ENCODE measurements around the gene LMNTD2. TPM values are rescaled to one million over a fixed set of nuclear protein-coding genes. Genes with fewer than 3 reads are reported as not detected.

Gene LMNTD2
- total and polyA plus RNA-seq, 2 of the 13 experiments (the other 11 are each of a cell fraction or from before 2014, with no cell fraction given): 1.1 to 3.1 TPM

- TF ChIP-seq PRDM15 (CRISPR knock-in tag; IDR thresholded peaks at IDR 0.05) (peak; percentile 22; the same call in 1 of the 2 replicates), AFF4 (CRISPR knock-in tag; IDR thresholded peaks at IDR 0.05) (no peak), POLR2AphosphoS2 (IDR thresholded peaks at IDR 0.05; ENCODE audit: low read depth, low read length) (no peak), NRL (CRISPR knock-in tag; IDR thresholded peaks at IDR 0.05; ENCODE audit: borderline replicate concordance) (peak; percentile 54; the same call in 1 of the 2 replicates), FOXK1 (CRISPR knock-in tag; IDR thresholded peaks at IDR 0.05; ENCODE audit: borderline replicate concordance, low read depth) (peak; percentile 30; the same call in 1 of the 2 replicates), MYC (CRISPR knock-in tag; IDR thresholded peaks at IDR 0.05; ENCODE audit: borderline replicate concordance) (peak; percentile 82), ZNF747 (CRISPR knock-in tag; IDR thresholded peaks at IDR 0.05; ENCODE audit: borderline replicate concordance) (0 out of 2 replicates have a peak, but pooled peaks have one; percentile 54), CENPT (CRISPR knock-in tag; IDR thresholded peaks at IDR 0.05; ENCODE audit: low read depth) (0 out of 2 replicates have a peak, but pooled peaks have one; percentile 58), ETV5 (CRISPR knock-in tag; IDR thresholded peaks at IDR 0.05; ENCODE audit: borderline replicate concordance) (peak; percentile 85), ZC3H13 (CRISPR knock-in tag; IDR thresholded peaks at IDR 0.05) (0 out of 2 replicates have a peak, but pooled peaks have one; percentile 29), ARID4A (CRISPR knock-in tag; IDR thresholded peaks at IDR 0.05; ENCODE audit: borderline replicate concordance) (peak; percentile 67; the same call in 1 of the 2 replicates), TSC22D2 (CRISPR knock-in tag; IDR thresholded peaks at IDR 0.05; ENCODE audit: borderline replicate concordance) (no peak), KDM5B (CRISPR knock-in tag; IDR thresholded peaks at IDR 0.05; ENCODE audit: borderline replicate concordance) (no peak), DNMT1 (CRISPR knock-in tag; IDR thresholded peaks at IDR 0.05) (peak; percentile 63; the same call in 1 of the 2 replicates), ZNF678 (CRISPR knock-in tag; IDR thresholded peaks at IDR 0.05) (0 out of 2 replicates have a peak, but pooled peaks have one; percentile 38), HHEX (CRISPR knock-in tag; IDR thresholded peaks at IDR 0.05) (no peak)
Measured at GRCh38 chr11:536841-537621, 23.5 kb downstream of the LMNTD2 start, which contains the start of gene LRRC56 (continued).

Data from HepG2 (cell line).